ENCODE results near the gene BAZ2B.

DNA sequence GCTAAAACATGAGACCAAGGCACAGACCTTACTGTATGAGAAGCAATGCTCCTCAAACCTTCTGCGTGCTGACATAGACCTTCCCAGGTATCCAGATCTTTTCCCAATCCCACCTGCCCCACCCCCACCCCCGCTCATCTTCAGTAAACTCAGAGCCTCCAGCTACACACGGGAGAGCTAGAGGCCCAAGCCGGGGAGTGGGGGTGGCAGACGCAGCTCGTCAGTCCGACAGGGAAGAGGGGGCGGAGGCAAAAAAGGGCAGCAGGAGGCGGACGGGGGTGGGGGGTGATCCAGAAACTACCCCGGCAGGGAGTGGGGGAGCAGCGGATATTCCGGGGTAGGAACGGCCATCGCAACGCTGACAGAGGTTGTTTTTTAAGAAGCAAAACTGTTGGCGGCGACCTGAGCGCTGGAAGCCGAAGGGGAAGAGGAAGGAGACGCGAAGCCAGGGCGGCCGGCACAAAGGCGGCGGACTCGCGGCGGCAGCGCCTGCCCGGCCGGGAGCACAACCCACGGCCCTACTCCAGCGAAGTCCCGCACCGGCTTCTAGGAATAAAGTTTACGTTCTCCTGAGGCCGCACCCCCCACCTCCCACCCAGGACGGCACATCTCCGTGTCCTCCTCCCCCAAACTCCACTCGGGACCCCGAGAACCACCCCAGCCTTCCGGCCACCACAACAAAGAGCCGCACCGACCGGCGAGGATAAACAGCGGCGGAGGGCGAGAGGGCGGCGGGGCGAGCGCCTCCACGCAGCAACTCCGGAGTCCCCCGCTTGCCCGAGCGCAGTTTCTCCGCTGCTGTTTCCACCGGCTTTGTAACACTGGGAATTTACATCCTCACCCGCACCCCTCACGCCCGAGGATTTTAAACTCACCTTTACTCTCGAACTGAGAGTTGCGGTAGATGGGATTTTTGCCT, 722 bp downstream of the BAZ2B start:
- TF ChIP-seq, protein P1, sequence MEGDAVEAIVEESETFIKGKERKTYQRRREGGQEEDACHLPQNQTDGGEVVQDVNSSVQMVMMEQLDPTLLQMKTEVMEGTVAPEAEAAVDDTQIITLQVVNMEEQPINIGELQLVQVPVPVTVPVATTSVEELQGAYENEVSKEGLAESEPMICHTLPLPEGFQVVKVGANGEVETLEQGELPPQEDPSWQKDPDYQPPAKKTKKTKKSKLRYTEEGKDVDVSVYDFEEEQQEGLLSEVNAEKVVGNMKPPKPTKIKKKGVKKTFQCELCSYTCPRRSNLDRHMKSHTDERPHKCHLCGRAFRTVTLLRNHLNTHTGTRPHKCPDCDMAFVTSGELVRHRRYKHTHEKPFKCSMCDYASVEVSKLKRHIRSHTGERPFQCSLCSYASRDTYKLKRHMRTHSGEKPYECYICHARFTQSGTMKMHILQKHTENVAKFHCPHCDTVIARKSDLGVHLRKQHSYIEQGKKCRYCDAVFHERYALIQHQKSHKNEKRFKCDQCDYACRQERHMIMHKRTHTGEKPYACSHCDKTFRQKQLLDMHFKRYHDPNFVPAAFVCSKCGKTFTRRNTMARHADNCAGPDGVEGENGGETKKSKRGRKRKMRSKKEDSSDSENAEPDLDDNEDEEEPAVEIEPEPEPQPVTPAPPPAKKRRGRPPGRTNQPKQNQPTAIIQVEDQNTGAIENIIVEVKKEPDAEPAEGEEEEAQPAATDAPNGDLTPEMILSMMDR (IDR thresholded peaks at IDR 0.05; ENCODE audit: extremely low read depth in 1 of 2, insufficient read depth in 1 of 2, low read depth in 1 of 2, low read length in 2 of 2): no peak
- TF ChIP-seq, protein P2, sequence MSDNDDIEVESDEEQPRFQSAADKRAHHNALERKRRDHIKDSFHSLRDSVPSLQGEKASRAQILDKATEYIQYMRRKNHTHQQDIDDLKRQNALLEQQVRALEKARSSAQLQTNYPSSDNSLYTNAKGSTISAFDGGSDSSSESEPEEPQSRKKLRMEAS (IDR thresholded peaks at IDR 0.05; ENCODE audit: insufficient read depth, insufficient read length): no peak

All from endothelial cell of umbilical vein (primary cell).